Activated CD4-positive, alpha-beta memory T cell treated with anti-CD3 and anti-CD28 coated beads for 36 hours (primary cell): ENCODE measurements around the gene PXMP2. TPM values are rescaled to one million over a fixed set of nuclear protein-coding genes. Genes with fewer than 3 reads are reported as not detected.
"Not testable (repeated sequence)": the region's sequence is repeated elsewhere in the genome, so short reads cannot be mapped to it uniquely, and the experiment has no call there.

Experiments
- CTCF ChIA-PET: fragments of 350-600 bp; sonication (Branson Sonifier 250); formaldehyde crosslinking; loops from one replicate; lab custom pipeline; 2021; ENCODE audit warnings: antibody characterized with exemption, inconsistent platforms; lab: Charles Lee
- POLR2A ChIA-PET: fragments of 350-600 bp; sonication (Branson Sonifier 250); formaldehyde crosslinking; loops from one replicate; lab custom pipeline; 2021; ENCODE audit warnings: antibody characterized with exemption; lab: Charles Lee
- DNase-seq: peaks from one replicate; pipeline ENCODE4 v3.0.0-alpha.2; 2020
- H3K27ac Mint-ChIP-seq: one replicate; pipeline ENCODE4 v1.8.0; 2021; ENCODE audit warnings: mixed read lengths
- H3K27me3 Mint-ChIP-seq: one replicate; pipeline ENCODE4 v1.8.0; 2021; ENCODE audit warnings: mixed read lengths
- H3K36me3 Mint-ChIP-seq: one replicate; pipeline ENCODE4 v1.8.0; 2021; ENCODE audit warnings: mixed read lengths
- H3K4me1 Mint-ChIP-seq: one replicate; pipeline ENCODE4 v1.8.0; 2021; ENCODE audit warnings: low read depth, mixed read lengths
- H3K4me3 Mint-ChIP-seq: one replicate; pipeline ENCODE4 v1.8.0; 2021; ENCODE audit warnings: mild to moderate bottlenecking, mixed read lengths
- H3K9me3 Mint-ChIP-seq: one replicate; pipeline ENCODE4 v1.8.0; 2021; ENCODE audit warnings: mixed read lengths
- intact Hi-C: fragments of 100-400 bp; cut with micrococcal nuclease; formaldehyde crosslinking; loops from one replicate; pipeline ENCODE4 v1.15.1; 2023
- total RNA-seq, 2 experiments: library from RNA; stranded (reverse); gene quantifications; one replicate each; pipeline ENCODE4 v1.2.3, GENCODE V29; 2021

PXMP2 gene
- total RNA-seq, 2 experiments from 2014 or later: 17.8 to 20.9 TPM

DNA sequence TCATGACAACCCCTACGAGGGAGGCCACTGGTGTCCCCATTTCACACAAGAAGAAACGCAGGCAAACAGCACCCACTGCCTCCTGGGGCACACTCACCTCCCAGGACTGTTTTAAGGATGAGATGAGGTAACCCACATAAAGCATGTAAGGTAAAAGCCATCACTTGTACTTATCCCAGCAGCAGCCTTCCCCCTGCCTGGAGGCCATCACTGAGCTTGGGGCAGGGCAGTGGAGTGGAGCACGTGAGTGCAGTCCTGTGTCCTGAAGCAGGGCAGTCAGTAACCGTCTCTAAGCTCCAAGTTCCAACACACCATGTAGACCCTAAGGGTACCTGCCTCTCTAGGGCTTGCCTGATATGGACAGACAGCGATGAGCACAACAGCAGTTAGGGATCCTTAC, 2.0 kb upstream of the PXMP2 start:
- Mint-ChIP-seq H3K4me1 (peaks cover 18% of the 10 kb centered on the region), H3K36me3 (peaks cover 10% of the 10 kb centered on the region), H3K9me3 (no peaks in the 10 kb centered on the region), H3K27me3 (no peaks in the 10 kb centered on the region), H3K4me3 (peak overlapping the region; percentile 77), H3K27ac (no peak overlapping the region)
- CTCF ChIA-PET: interaction anchor here (0.6 to 1.2 kb wide), 2 partner anchors 70 to 124 kb away, joined by 3 to 4 read pairs; no protein-coding TSS in a partner anchor
- no peak for DNase-seq
- intact Hi-C loops: no loop called here
- POLR2A ChIA-PET: interaction anchor here (1.0 kb wide), 1 partner anchor 25 kb away, joined by 5 read pairs; the partner anchor contains the start of gene PGAM5

DNA sequence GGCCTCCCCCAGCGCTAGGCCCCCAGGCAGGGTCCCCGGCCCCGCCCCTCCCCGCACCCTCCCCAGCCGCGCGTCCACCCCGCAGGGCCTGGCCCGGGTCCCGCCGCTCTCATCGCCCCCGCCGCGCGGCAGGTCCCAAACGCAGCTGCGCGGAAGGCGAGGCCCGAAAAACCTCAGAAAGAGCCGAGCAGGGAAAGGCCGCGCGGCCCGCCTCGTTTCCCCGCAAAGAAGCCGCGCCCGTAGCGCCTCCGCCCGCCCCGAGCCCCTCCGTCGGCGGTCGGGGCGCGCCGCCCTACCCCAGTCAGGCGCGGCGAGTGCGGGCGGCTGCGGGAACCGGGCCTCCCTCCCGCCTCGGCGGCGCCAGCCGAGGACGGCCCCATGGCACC, 569 bp upstream of the PXMP2 start:
- H3K4me1 Mint-ChIP-seq: peaks cover 18% of the 10 kb centered on the region
- ChIA-PET POLR2A (interaction anchor here (1.0 kb wide), 1 partner anchor 23 kb away, joined by 3 read pairs; no protein-coding TSS in a partner anchor), CTCF (interaction anchor here (1.2 kb wide), 1 partner anchor 72 kb away, joined by 4 read pairs; no protein-coding TSS in a partner anchor)
- no peaks in the 10 kb centered on the region for H3K27me3 Mint-ChIP-seq
- H3K9me3 Mint-ChIP-seq: no peaks in the 10 kb centered on the region
- peaks cover 8% of the 10 kb centered on the region for H3K36me3 Mint-ChIP-seq
- peak overlapping the region; percentile 38 for H3K27ac Mint-ChIP-seq
- H3K4me3 Mint-ChIP-seq: peak overlapping the region; percentile 77
- no peak for DNase-seq
- intact Hi-C loops: loop anchor here (1.0 kb wide), 3 partner anchors 23 to 221 kb away; partner anchors contain the start of gene PGAM5

- Mint-ChIP-seq H3K4me3 (peak overlapping the region; percentile 50), H3K4me1 (peaks cover 18% of the 10 kb centered on the region), H3K36me3 (peaks cover 8% of the 10 kb centered on the region), H3K27me3 (no peaks in the 10 kb centered on the region), H3K27ac (no peak overlapping the region), H3K9me3 (no peaks in the 10 kb centered on the region)
- CTCF ChIA-PET: no interaction called here
- intact Hi-C loops: no loop called here
- POLR2A ChIA-PET: no interaction called here
- no peak for DNase-seq
These were observed 1.8 kb downstream of the PXMP2 start for GRCh38 chr12:132689227-132689626.

GRCh38 chr12:132690112-132690511, 2.7 kb downstream of the PXMP2 start:
- Mint-ChIP-seq H3K9me3 (no peaks in the 10 kb centered on the region), H3K27me3 (no peaks in the 10 kb centered on the region), H3K27ac (no peak overlapping the region), H3K36me3 (peaks cover 8% of the 10 kb centered on the region), H3K4me1 (peaks cover 15% of the 10 kb centered on the region), H3K4me3 (no peak overlapping the region)
- ChIA-PET POLR2A (no interaction called here), CTCF (no interaction called here)
- no peak for DNase-seq
- intact Hi-C loops: no loop called here

GRCh38 chr12:132692030-132692429, 4.6 kb downstream of the PXMP2 start:
- POLR2A ChIA-PET, H3K27me3 Mint-ChIP-seq, DNase-seq, intact Hi-C loops, H3K9me3 Mint-ChIP-seq, H3K27ac Mint-ChIP-seq, CTCF ChIA-PET, H3K4me1 Mint-ChIP-seq, H3K4me3 Mint-ChIP-seq: not testable (repeated sequence)
- peaks cover 11% of the 10 kb centered on the region for H3K36me3 Mint-ChIP-seq

GRCh38 chr12:132694888-132695287, 7.5 kb downstream of the PXMP2 start:
- H3K9me3 Mint-ChIP-seq, H3K27me3 Mint-ChIP-seq, H3K4me1 Mint-ChIP-seq, intact Hi-C loops, H3K4me3 Mint-ChIP-seq, DNase-seq, CTCF ChIA-PET, H3K27ac Mint-ChIP-seq: not testable (repeated sequence)
- H3K36me3 Mint-ChIP-seq: peaks cover 24% of the 10 kb centered on the region
- POLR2A ChIA-PET: interaction anchor here (1.2 kb wide), 1 partner anchor 16 kb away, joined by 3 read pairs; the partner anchor contains the start of gene PGAM5

DNA sequence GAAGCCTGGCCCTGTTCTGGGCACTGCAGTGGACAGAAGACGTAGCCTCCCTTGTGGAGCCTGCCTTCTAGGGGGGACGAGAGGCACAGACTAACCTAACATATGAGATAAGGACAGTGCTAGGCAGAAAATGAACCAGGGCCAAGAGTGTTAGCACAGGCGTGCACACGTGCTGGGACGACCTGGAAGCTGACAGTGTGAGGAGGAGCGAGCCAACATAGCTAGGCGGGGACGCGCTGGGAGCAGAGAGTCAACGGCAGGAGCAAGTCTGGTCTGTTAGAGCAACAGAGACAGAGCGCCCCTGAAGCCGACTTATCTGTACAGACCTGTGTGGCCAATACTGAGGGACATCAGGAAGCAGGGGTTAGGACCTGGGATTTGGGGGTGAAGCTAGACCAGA, 8.0 kb downstream of the PXMP2 start:
- H3K4me1 Mint-ChIP-seq: peaks cover 2% of the 10 kb centered on the region
- DNase-seq: no peak
- no peaks in the 10 kb centered on the region for H3K9me3 Mint-ChIP-seq
- H3K36me3 Mint-ChIP-seq: peaks cover 27% of the 10 kb centered on the region
- ChIA-PET CTCF (no interaction called here), POLR2A (interaction anchor here (1.2 kb wide), 1 partner anchor 15 kb away, joined by 3 read pairs; the partner anchor contains the start of gene PGAM5)
- no peak overlapping the region for H3K27ac Mint-ChIP-seq
- H3K27me3 Mint-ChIP-seq: no peaks in the 10 kb centered on the region
- intact Hi-C loops: no loop called here
- no peak overlapping the region for H3K4me3 Mint-ChIP-seq

DNA sequence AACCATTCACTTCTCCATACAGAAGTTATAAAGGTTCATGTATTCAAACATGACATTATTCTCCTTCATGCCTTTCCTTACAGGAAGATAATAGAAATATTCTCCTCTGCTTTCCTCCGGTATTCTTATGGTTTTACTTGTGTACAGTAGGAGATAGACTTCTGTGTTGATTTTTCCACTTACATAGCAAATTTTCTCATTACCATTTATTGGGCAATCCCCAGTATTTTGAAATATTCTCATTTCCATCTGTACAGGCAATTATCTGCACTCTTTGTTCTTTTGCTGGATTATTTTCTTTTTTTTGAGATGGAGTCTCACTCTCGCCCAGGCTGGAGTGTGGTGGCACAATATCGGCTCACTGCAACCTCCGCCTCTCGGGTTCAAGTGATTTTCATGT, 11.0 kb downstream of the PXMP2 start:
- Mint-ChIP-seq H3K9me3 (no peaks in the 10 kb centered on the region), H3K27me3 (no peaks in the 10 kb centered on the region), H3K4me1 (peaks cover 2% of the 10 kb centered on the region), H3K36me3 (peaks cover 26% of the 10 kb centered on the region), H3K27ac (no peak overlapping the region), H3K4me3 (no peak overlapping the region)
- ChIA-PET CTCF (no interaction called here), POLR2A (interaction anchor here (0.7 kb wide), 1 partner anchor 100 kb away, joined by 3 read pairs; no protein-coding TSS in a partner anchor)
- intact Hi-C loops: no loop called here
- DNase-seq: no peak

DNA sequence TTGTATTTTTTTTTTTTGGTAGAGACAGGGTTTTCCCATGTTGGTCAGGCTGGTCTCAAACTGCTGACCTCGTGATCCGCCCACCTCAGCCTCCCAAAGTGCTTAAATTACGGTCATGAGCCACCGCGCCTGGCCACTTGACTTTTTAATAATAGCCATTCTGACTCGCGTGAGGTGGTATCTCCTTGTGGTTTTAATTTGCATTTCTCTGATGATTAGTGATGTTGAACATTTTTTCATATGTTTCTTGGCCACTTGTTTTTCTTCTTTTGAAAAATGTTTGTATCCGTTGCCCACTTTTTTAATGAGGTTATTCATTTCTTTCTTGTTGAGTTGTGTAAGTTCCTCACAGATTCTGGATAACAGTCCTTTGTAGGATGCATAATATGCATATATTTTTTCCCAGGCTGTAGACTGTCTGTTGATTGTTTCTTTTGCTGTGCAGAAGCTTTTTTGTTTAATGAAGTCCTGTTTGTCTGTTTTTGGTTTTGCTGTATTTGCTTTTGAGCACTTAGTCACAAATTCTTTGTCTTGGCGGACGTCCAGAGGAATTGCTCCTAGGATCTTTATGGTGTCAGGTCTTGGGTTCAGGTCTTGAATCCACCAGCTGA, 12.9 kb downstream of the PXMP2 start:
- no peak overlapping the region for H3K27ac Mint-ChIP-seq
- peaks cover 34% of the 10 kb centered on the region for H3K36me3 Mint-ChIP-seq
- DNase-seq: no peak
- no peaks in the 10 kb centered on the region for H3K9me3 Mint-ChIP-seq
- intact Hi-C loops: no loop called here
- no peaks in the 10 kb centered on the region for H3K27me3 Mint-ChIP-seq
- H3K4me1 Mint-ChIP-seq: peaks cover 2% of the 10 kb centered on the region
- ChIA-PET POLR2A (interaction anchor here (0.6 kb wide), 1 partner anchor 40 kb away, joined by 4 read pairs; no protein-coding TSS in a partner anchor), CTCF (no interaction called here)
- no peak overlapping the region for H3K4me3 Mint-ChIP-seq

DNA sequence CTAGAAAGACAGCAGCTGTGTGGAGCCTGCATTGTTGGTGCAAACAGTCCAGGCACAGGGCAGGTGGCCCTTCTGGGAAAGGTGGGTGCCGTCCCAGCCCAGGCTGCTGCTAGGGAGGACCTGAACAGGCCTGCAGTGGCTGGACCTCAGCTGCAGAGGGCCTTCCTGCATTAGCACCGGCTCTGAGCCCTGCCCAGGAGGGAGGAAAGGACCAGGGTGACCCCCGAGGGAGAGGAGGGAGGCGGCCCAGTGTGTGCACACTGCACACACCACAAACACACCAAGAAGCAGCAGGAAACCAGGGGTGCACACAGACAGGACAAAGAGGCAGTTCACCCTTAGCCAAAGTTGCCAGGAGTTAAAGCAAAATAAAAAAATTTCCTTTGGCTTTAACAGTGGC, 15.3 kb downstream of the PXMP2 start:
- no peak overlapping the region for H3K4me3 Mint-ChIP-seq
- intact Hi-C loops: no loop called here
- H3K27ac Mint-ChIP-seq: no peak overlapping the region
- POLR2A ChIA-PET: no interaction called here
- H3K9me3 Mint-ChIP-seq: peaks cover 5% of the 10 kb centered on the region
- peaks cover 32% of the 10 kb centered on the region for H3K36me3 Mint-ChIP-seq
- peaks cover 2% of the 10 kb centered on the region for H3K4me1 Mint-ChIP-seq
- no peaks in the 10 kb centered on the region for H3K27me3 Mint-ChIP-seq
- CTCF ChIA-PET: no interaction called here
- no peak for DNase-seq

DNA sequence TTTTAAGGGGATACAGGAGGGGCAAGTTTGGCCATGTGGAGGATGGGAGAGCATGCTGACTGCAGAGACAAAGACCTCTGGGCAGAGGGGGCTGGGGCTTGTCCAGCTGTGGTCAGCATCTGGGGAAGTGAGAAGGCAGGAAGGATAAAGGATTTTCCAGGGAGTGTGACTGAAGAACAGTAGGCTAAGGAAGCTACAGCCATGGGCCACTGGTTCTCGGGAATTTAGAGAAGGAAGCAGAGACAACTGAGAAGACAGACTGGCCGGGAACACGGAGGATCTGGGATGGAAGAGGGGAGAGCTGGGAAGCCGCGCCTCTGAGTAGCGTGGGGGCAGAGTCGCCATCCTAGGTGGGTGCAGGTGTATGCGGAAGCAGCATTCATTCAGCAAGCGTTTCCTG, 16.3 kb downstream of the PXMP2 start:
- H3K36me3 Mint-ChIP-seq: peaks cover 34% of the 10 kb centered on the region
- CTCF ChIA-PET: no interaction called here
- H3K27ac Mint-ChIP-seq: no peak overlapping the region
- POLR2A ChIA-PET: no interaction called here
- no peak for DNase-seq
- H3K27me3 Mint-ChIP-seq: no peaks in the 10 kb centered on the region
- H3K4me1 Mint-ChIP-seq: peaks cover 2% of the 10 kb centered on the region
- peaks cover 11% of the 10 kb centered on the region for H3K9me3 Mint-ChIP-seq
- no peak overlapping the region for H3K4me3 Mint-ChIP-seq
- intact Hi-C loops: no loop called here

- Mint-ChIP-seq H3K27ac (no peak overlapping the region), H3K27me3 (no peaks in the 10 kb centered on the region), H3K4me1 (peaks cover 7% of the 10 kb centered on the region), H3K4me3 (no peak overlapping the region), H3K9me3 (peaks cover 11% of the 10 kb centered on the region), H3K36me3 (peaks cover 26% of the 10 kb centered on the region)
- POLR2A ChIA-PET: no interaction called here
- intact Hi-C loops: no loop called here
- no peak for DNase-seq
- CTCF ChIA-PET: no interaction called here
These were observed 19.9 kb downstream of the PXMP2 start for GRCh38 chr12:132707241-132707640.

DNA sequence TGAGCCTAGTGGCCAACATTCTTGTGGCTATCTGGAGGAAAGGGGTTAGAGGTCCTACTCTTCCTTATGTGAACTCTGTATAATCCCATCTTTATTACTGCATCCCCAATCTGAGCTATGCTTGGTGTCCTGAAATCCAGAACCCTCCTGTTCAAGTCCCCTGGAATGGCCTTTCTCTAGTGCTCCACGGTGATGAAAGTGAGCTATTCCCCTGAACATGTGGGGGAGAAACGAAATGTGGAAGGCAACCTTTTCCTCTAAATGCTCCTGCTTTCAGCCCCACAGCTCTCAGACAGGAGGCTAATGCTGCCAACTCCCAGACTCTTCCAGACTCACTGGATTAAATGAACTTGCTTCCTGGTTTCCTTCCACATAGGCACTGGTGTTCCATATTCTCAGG, 20.8 kb downstream of the PXMP2 start:
- no peak overlapping the region for H3K27ac Mint-ChIP-seq
- peaks cover 14% of the 10 kb centered on the region for H3K4me1 Mint-ChIP-seq
- no peak overlapping the region for H3K4me3 Mint-ChIP-seq
- CTCF ChIA-PET: no interaction called here
- peaks cover 26% of the 10 kb centered on the region for H3K36me3 Mint-ChIP-seq
- intact Hi-C loops: no loop called here
- no peak for DNase-seq
- POLR2A ChIA-PET: interaction anchor here (0.9 kb wide), 1 partner anchor 33 kb away, joined by 3 read pairs; no protein-coding TSS in a partner anchor
- H3K27me3 Mint-ChIP-seq: no peaks in the 10 kb centered on the region
- peaks cover 11% of the 10 kb centered on the region for H3K9me3 Mint-ChIP-seq
